Activated CD4-positive, alpha-beta T cell treated with anti-CD3 and anti-CD28 coated beads, Interleukin-2, amount 50 U/mL, for 4 hours (primary cell): ENCODE data around the gene PKD1.
"Not testable (repeated sequence)": the region's sequence is repeated elsewhere in the genome, so short reads cannot be mapped to it uniquely, and the experiment has no call there.

Experiments used
- DNase-seq, 2 experiments: peaks; one replicate each; pipeline ENCODE4 v3.0.0-alpha.2; 2020

PKD1 gene

GRCh38 chr16:2149630-2150417 is 14.1 kb upstream of the PKD1 start:
- DNase-seq: no peak

- no peak for DNase-seq
These were observed 13.3 kb upstream of the PKD1 start for GRCh38 chr16:2148714-2149629.

- no peak for DNase-seq
These were observed 12.4 kb upstream of the PKD1 start, which contains the start of gene RAB26 for GRCh38 chr16:2147981-2148671. Gene RAB26 (plus strand): TSS chr16:2148625. CDS start chr16:2148784, 159 bp downstream.

GRCh38 chr16:2147378-2147777 is 11.7 kb upstream of the PKD1 start:
- DNase-seq: no peak

- no peak for DNase-seq
These were observed 10.1 kb upstream of the PKD1 start for GRCh38 chr16:2145843-2146242.

GRCh38 chr16:2143878-2144485 is 8.3 kb upstream of the PKD1 start:
- no peak for DNase-seq

GRCh38 chr16:2142942-2143877 is 7.5 kb upstream of the PKD1 start:
- no peak for DNase-seq

- DNase-seq: not testable (repeated sequence)
These were observed 627 bp downstream of the PKD1 start for GRCh38 chr16:2135071-2135470.

GRCh38 chr16:2133797-2134196 is 1.9 kb downstream of the PKD1 start:
- not testable (repeated sequence) for DNase-seq

GRCh38 chr16:2129890-2130447 is 5.7 kb downstream of the PKD1 start:
- not testable (repeated sequence) for DNase-seq

- not testable (repeated sequence) for DNase-seq
These were observed 6.4 kb downstream of the PKD1 start for GRCh38 chr16:2129251-2129650.

GRCh38 chr16:2127630-2128280 is 7.9 kb downstream of the PKD1 start:
- DNase-seq: not testable (repeated sequence)

GRCh38 chr16:2126928-2127556 is 8.7 kb downstream of the PKD1 start:
- not testable (repeated sequence) for DNase-seq

GRCh38 chr16:2126161-2126743 is 9.4 kb downstream of the PKD1 start:
- DNase-seq: not testable (repeated sequence)

GRCh38 chr16:2125609-2126008 is 10.1 kb downstream of the PKD1 start:
- not testable (repeated sequence) for DNase-seq

GRCh38 chr16:2124694-2125444 is 10.8 kb downstream of the PKD1 start:
- not testable (repeated sequence) for DNase-seq

- not testable (repeated sequence) for DNase-seq
These were observed 11.4 kb downstream of the PKD1 start for GRCh38 chr16:2124377-2124693.

GRCh38 chr16:2123706-2124376 is 11.9 kb downstream of the PKD1 start:
- not testable (repeated sequence) for DNase-seq
